ENCODE data around the gene RTN4RL1.
A peak's percentile ranks its signal among the peaks of the same experiment; 100 is the strongest.

The RTN4RL1 gene

GRCh38 chr17:1936766-1937165 lies 88.4 kb downstream of the RTN4RL1 start:
- H3K36me3 ChIP-seq = no peaks in the 10 kb centered on the region
- H3K9me3 ChIP-seq (replicated peaks in 1 of 11) = no peaks in the 10 kb centered on the region
- peak overlapping the region; percentile 10 to 64 (median 42); a peak in 18 of 20 replicates for H3K4me3 ChIP-seq
- H3K27ac ChIP-seq = peak overlapping the region; percentile 28 to 66 (median 52); a peak in 20 of 22 replicates
- peaks cover 0 to 59% (median 11%) of the 10 kb centered on the region in 11 experiments; a peak in 10 of 22 replicates for H4K20me1 ChIP-seq
- H3K4me2 ChIP-seq = peak overlapping the region; percentile 88 to 97 (median 94)
- no peak for TF ChIP-seq Cebpa-rat (IDR thresholded peaks at IDR 0.05)
- 0 out of 22 replicates have a peak, but pooled peaks cover 0 to 7% (median 0%) of the 10 kb centered on the region in 11 experiments for H3K27me3 ChIP-seq
- H3K4me1 ChIP-seq = peaks cover 9 to 53% (median 47%) of the 10 kb centered on the region in 10 experiments
- peak overlapping the region; percentile 34 to 75 (median 64) for H3K9ac ChIP-seq

- peaks cover 0 to 41% (median 8%) of the 10 kb centered on the region in 11 experiments; a peak in 9 of 22 replicates for H4K20me1 ChIP-seq
- TF ChIP-seq Cebpa-rat (IDR thresholded peaks at IDR 0.05) = no peak
- H3K4me2 ChIP-seq = no peak overlapping the region
These were observed 90.2 kb downstream of the RTN4RL1 start for GRCh38 chr17:1934901-1935300.

GRCh38 chr17:1933875-1934715 lies 91.0 kb downstream of the RTN4RL1 start:
- Histone ChIP-seq H3K27ac (no peak overlapping the region), H3K36me3 (no peaks in the 10 kb centered on the region), H3K9ac (no peak overlapping the region), H3K9me3 (replicated peaks in 1 of 11) (no peaks in the 10 kb centered on the region), H3K4me2 (no peak overlapping the region), H4K20me1 (peaks cover 0 to 35% (median 8%) of the 10 kb centered on the region in 11 experiments; a peak in 9 of 22 replicates), H3K4me1 (peaks cover 9 to 48% (median 42%) of the 10 kb centered on the region in 10 experiments), H3K27me3 (0 out of 22 replicates have a peak, but pooled peaks cover 0 to 7% (median 0%) of the 10 kb centered on the region in 11 experiments), H3K4me3 (no peak overlapping the region)
- TF ChIP-seq Cebpa-rat (IDR thresholded peaks at IDR 0.05) = no peak

More at GRCh38 chr17:1934901-1935300, 90.2 kb downstream of the RTN4RL1 start:
- Histone ChIP-seq H3K36me3 (no peaks in the 10 kb centered on the region), H3K4me3 (no peak overlapping the region), H3K4me1 (peaks cover 9 to 48% (median 42%) of the 10 kb centered on the region in 10 experiments), H3K27ac (no peak overlapping the region), H3K27me3 (0 out of 22 replicates have a peak, but pooled peaks cover 0 to 7% (median 0%) of the 10 kb centered on the region in 11 experiments), H3K9me3 (replicated peaks in 1 of 11) (no peaks in the 10 kb centered on the region), H3K9ac (no peak overlapping the region)

- Histone ChIP-seq H3K9me3 (replicated peaks in 1 of 11) (no peaks in the 10 kb centered on the region), H3K36me3 (no peaks in the 10 kb centered on the region), H4K20me1 (peaks cover 0 to 25% (median 0%) of the 10 kb centered on the region in 11 experiments; a peak in 10 of 22 replicates), H3K4me2 (no peak overlapping the region), H3K27me3 (0 out of 22 replicates have a peak, but pooled peaks cover 0 to 4% (median 0%) of the 10 kb centered on the region in 11 experiments), H3K9ac (no peak overlapping the region), H3K4me1 (peaks cover 6 to 40% (median 32%) of the 10 kb centered on the region in 10 experiments), H3K27ac (no peak overlapping the region), H3K4me3 (no peak overlapping the region)
- TF ChIP-seq Cebpa-rat (IDR thresholded peaks at IDR 0.05) = no peak
These were observed 93.1 kb downstream of the RTN4RL1 start for GRCh38 chr17:1931844-1932579.

- H3K36me3 ChIP-seq = no peaks in the 10 kb centered on the region
- TF ChIP-seq Cebpa-rat (IDR thresholded peaks at IDR 0.05) = no peak
- peak overlapping the region in 10 of 11 experiments; percentile 14 to 85 (median 72); a peak in 18 of 22 replicates for H3K4me2 ChIP-seq
These were observed 94.8 kb downstream of the RTN4RL1 start for GRCh38 chr17:1930337-1930645.

GRCh38 chr17:1928976-1929375 lies 96.2 kb downstream of the RTN4RL1 start:
- Histone ChIP-seq H4K20me1 (peaks cover 0 to 3% (median 0%) of the 10 kb centered on the region in 11 experiments; a peak in 4 of 22 replicates), H3K4me1 (peaks cover 0 to 24% (median 20%) of the 10 kb centered on the region in 10 experiments; a peak in 18 of 20 replicates), H3K36me3 (no peaks in the 10 kb centered on the region), H3K4me3 (no peak overlapping the region), H3K27ac (no peak overlapping the region), H3K9me3 (replicated peaks in 1 of 11) (no peaks in the 10 kb centered on the region), H3K4me2 (no peak overlapping the region), H3K9ac (no peak overlapping the region), H3K27me3 (no peaks in the 10 kb centered on the region)
- no peak for TF ChIP-seq Cebpa-rat (IDR thresholded peaks at IDR 0.05)

More at GRCh38 chr17:1930337-1930645, 94.8 kb downstream of the RTN4RL1 start:
- Histone ChIP-seq H3K4me3 (no peak overlapping the region), H3K27ac (peak overlapping the region in 5 of 11 experiments; percentile 7 to 61 (median 23); a peak in 6 of 22 replicates), H3K27me3 (no peaks in the 10 kb centered on the region), H3K4me1 (peaks cover 0 to 26% (median 20%) of the 10 kb centered on the region in 10 experiments; a peak in 18 of 20 replicates), H3K9ac (peak overlapping the region in 6 of 11 experiments; percentile 7 to 59 (median 36); a peak in 7 of 22 replicates), H4K20me1 (peaks cover 0 to 14% (median 0%) of the 10 kb centered on the region in 11 experiments; a peak in 5 of 22 replicates), H3K9me3 (replicated peaks in 1 of 11) (no peaks in the 10 kb centered on the region)

- Histone ChIP-seq H3K27ac (no peak overlapping the region), H3K4me2 (no peak overlapping the region), H3K36me3 (no peaks in the 10 kb centered on the region), H3K4me3 (no peak overlapping the region), H4K20me1 (no peaks in the 10 kb centered on the region), H3K9ac (no peak overlapping the region), H3K9me3 (replicated peaks in 1 of 11) (no peaks in the 10 kb centered on the region), H3K27me3 (no peaks in the 10 kb centered on the region), H3K4me1 (peaks cover 2 to 12% (median 10%) of the 10 kb centered on the region in 10 experiments; a peak in 19 of 20 replicates)
- TF ChIP-seq Cebpa-rat (IDR thresholded peaks at IDR 0.05) = no peak
These were observed 104.2 kb downstream of the RTN4RL1 start for GRCh38 chr17:1920948-1921351.

GRCh38 chr17:1919201-1919600 lies 105.9 kb downstream of the RTN4RL1 start:
- Histone ChIP-seq H3K36me3 (no peaks in the 10 kb centered on the region), H3K4me2 (no peak overlapping the region), H3K4me1 (peaks cover 5 to 29% (median 19%) of the 10 kb centered on the region in 10 experiments; a peak in 19 of 20 replicates), H3K9ac (no peak overlapping the region), H4K20me1 (no peaks in the 10 kb centered on the region), H3K4me3 (no peak overlapping the region), H3K27me3 (no peaks in the 10 kb centered on the region), H3K9me3 (replicated peaks in 1 of 11) (no peaks in the 10 kb centered on the region), H3K27ac (no peak overlapping the region)
- no peak for TF ChIP-seq Cebpa-rat (IDR thresholded peaks at IDR 0.05)

Data from BLaER1 treated with 17β-estradiol and CSF1 and Interleukin-3, amounts not matched to agents 10 nM and 100 nM (cell line).